B cell (primary cell): Measurements from ENCODE around the gene UBR2. TPM values are rescaled to one million over a fixed set of nuclear protein-coding genes. Genes with fewer than 3 reads are reported as not detected.

ENCODE experiments used
- ATAC-seq: fragments of 200-7000 bp; cut with Tn5 transposase; one replicate; pipeline ENCODE4 v1.10.0; 2021; ENCODE audit warnings: low read depth, mild to moderate bottlenecking, moderate number of reproducible peaks, moderate library complexity
- CTCF ChIA-PET: fragments of 350-600 bp; sonication (Branson Sonifier 250); formaldehyde crosslinking; loops from one replicate; lab custom pipeline; 2021; ENCODE audit warnings: antibody characterized with exemption, inconsistent platforms; lab: Charles Lee
- POLR2A ChIA-PET: fragments of 350-600 bp; sonication (Branson Sonifier 250); formaldehyde crosslinking; loops from one replicate; lab custom pipeline; 2021; ENCODE audit warnings: antibody characterized with exemption; lab: Charles Lee
- DNase-seq: peaks from one replicate; pipeline ENCODE4 v3.0.0; 2013
- H2AFZ ChIP-seq: 2 replicates; pipeline ENCODE4 v1.6.1; 2012; ENCODE audit warnings: mild to moderate bottlenecking, low read depth, low read length; ENCODE audit not compliant: insufficient read depth, poor library complexity, severe bottlenecking
- H3K27ac ChIP-seq, 2 donors: 1 replicate in 1 of 2; 2 replicates in 1 of 2; pipeline ENCODE4 v1.5.1; 2012 to 2013; ENCODE audit warnings: low read length in 2 of 2, mild to moderate bottlenecking in 2 of 2, moderate library complexity in 1 of 2
- H3K27me3 ChIP-seq, 4 experiments: fragments of 200-600 bp in 1 of 4; sonication (generic) in 1 of 4; replicated peaks in 1 of 4; 1 replicate in 2 of 4; 2 replicates in 2 of 4; pipeline versions ENCODE4 v1.6.1 to v1.7.0; 2013 to 2016; ENCODE audit warnings: low read length in 3 of 4, mild to moderate bottlenecking in 2 of 4, mixed read lengths in 1 of 4, moderate library complexity in 1 of 4; ENCODE audit not compliant: insufficient read depth in 4 of 4, control insufficient read depth in 3 of 4; ENCODE audit errors: control extremely low read depth in 1 of 4
- H3K36me3 ChIP-seq, 2 experiments: replicated peaks in 1 of 2; 1 replicate in 1 of 2; 2 replicates in 1 of 2; pipeline versions ENCODE4 v1.6.1 to v1.7.1; 2013; ENCODE audit warnings: low read length in 1 of 2; ENCODE audit not compliant: insufficient read depth in 2 of 2, control insufficient read depth in 1 of 2; ENCODE audit errors: control extremely low read depth in 1 of 2, extremely low read depth in 1 of 2
- H3K4me1 ChIP-seq, 2 donors: fragments of 200-600 bp in 1 of 2; sonication (generic) in 1 of 2; 1 replicate in 1 of 2; 2 replicates in 1 of 2; pipeline versions ENCODE4 v1.5.1 to v1.6.1; 2013 to 2017; ENCODE audit warnings: low read length in 2 of 2; ENCODE audit not compliant: control insufficient read depth in 2 of 2, insufficient read depth in 2 of 2
- H3K4me2 ChIP-seq: replicated peaks from 2 replicates; pipeline ENCODE3; 2012; ENCODE audit warnings: mild to moderate bottlenecking, low read depth, low read length; ENCODE audit not compliant: poor library complexity, severe bottlenecking
- H3K4me3 ChIP-seq, 5 experiments: fragments of 200-600 bp in 1 of 5; sonication (generic) in 1 of 5; 1 replicate in 3 of 5; 2 replicates in 2 of 5; pipeline versions ENCODE4 v1.5.1 to v1.7.0; 2011 to 2016; ENCODE audit warnings: low read length in 4 of 5, mild to moderate bottlenecking in 4 of 5, low read depth in 2 of 5, control low read depth in 1 of 5, moderate library complexity in 1 of 5; ENCODE audit not compliant: insufficient read depth in 1 of 5; ENCODE audit errors: control extremely low read depth in 1 of 5, extremely low read depth in 1 of 5
- H3K79me2 ChIP-seq: fragments of 200-600 bp; sonication (generic); one replicate; pipeline ENCODE4 v1.6.0; 2016; ENCODE audit warnings: low read length; ENCODE audit not compliant: control insufficient read depth, insufficient read depth
- H3K9ac ChIP-seq: fragments of 200-600 bp; sonication (generic); 2 replicates; pipeline ENCODE4 v1.6.1; 2017; ENCODE audit warnings: mild to moderate bottlenecking, low read length, moderate library complexity
- H3K9me3 ChIP-seq, 3 donors: one replicate each; pipeline versions ENCODE4 v1.6.1 to v1.7.1; 2013; ENCODE audit warnings: low read length in 2 of 3; ENCODE audit not compliant: control insufficient read depth in 2 of 3, insufficient read depth in 1 of 3; ENCODE audit errors: control extremely low read depth in 1 of 3
- H4K20me1 ChIP-seq: 2 replicates; pipeline ENCODE4 v1.6.0; 2012; ENCODE audit warnings: mild to moderate bottlenecking, low read length; ENCODE audit not compliant: insufficient read depth, control insufficient read depth, poor library complexity, severe bottlenecking
- H3K27ac Mint-ChIP-seq: one replicate; pipeline ENCODE4 v1.8.0; 2021; ENCODE audit warnings: mixed read lengths
- H3K27me3 Mint-ChIP-seq: one replicate; pipeline ENCODE4 v1.8.0; 2021; ENCODE audit warnings: mixed read lengths
- H3K4me1 Mint-ChIP-seq: one replicate; pipeline ENCODE4 v1.8.0; 2021; ENCODE audit warnings: mixed read lengths
- H3K4me3 Mint-ChIP-seq: one replicate; pipeline ENCODE4 v1.8.0; 2021; ENCODE audit warnings: mixed read lengths
- H3K9me3 Mint-ChIP-seq: one replicate; pipeline ENCODE4 v1.8.0; 2022; ENCODE audit warnings: mixed read lengths; ENCODE audit not compliant: insufficient read depth
- EZH2 ChIP-seq: IDR thresholded peaks from 2 replicates; pipeline ENCODE4 v1.6.1; 2012; ENCODE audit warnings: borderline replicate concordance, low read depth, mild to moderate bottlenecking, moderate library complexity, low read length; ENCODE audit not compliant: insufficient read depth, poor library complexity, severe bottlenecking
- WGBS: methylation state at CpG from one replicate; pipeline ENCODE4 v1.1.5; 2013; ENCODE audit warnings: missing lambda C conversion rate; ENCODE audit not compliant: insufficient coverage; 5-methylcytosine and 5-hydroxymethylcytosine counted together
- intact Hi-C: fragments of 100-400 bp; cut with micrococcal nuclease; formaldehyde crosslinking; loops from one replicate; pipeline ENCODE4 v1.10.0; 2022
- polyA plus RNA-seq: library from polyadenylated mRNA; depleted of rRNA; stranded (reverse); fragments of >200 nt; gene quantifications from 2 replicates; pipeline ENCODE4 v1.2.3, GENCODE V29; 2012
- total RNA-seq, 2 donors: library from RNA; stranded (reverse); fragments of 120-200 nt in 1 of 2; gene quantifications; 1 replicate in 1 of 2; 2 replicates in 1 of 2; pipeline versions ENCODE4 v1.2.3 to v1.2.4, GENCODE V29; 2013 to 2022
- TF ChIP-seq, protein P1 (sequence below): fragments of 200-600 bp; IDR thresholded peaks from one replicate; pipeline ENCODE4 v1.8.0; 2022; ENCODE audit warnings: antibody characterized with exemption, mild to moderate bottlenecking

Gene UBR2
- total and polyA plus RNA-seq, 2 donors (not counting 1 experiment from before 2014, with no cell fraction given), result 9.7 to 56.2 TPM

DNA sequence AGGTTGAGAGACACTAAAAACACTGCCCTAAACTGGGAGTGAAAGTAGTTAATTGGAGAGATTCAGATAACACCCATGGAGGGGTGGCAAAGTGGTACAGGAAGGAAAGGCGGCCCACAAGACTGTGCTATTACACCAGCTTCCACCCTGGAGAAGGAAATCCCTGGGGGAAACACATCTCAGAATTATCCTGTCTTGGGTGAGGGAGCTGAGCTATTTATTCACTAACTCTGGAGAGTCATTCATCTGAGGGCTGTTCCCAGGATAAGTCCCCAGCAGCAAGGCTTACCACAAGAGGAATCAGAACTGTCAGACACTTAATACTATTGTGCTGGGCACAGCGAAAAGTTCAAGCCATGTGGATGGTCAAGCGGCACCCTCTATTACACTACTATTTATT, 172.1 kb downstream of the UBR2 start:
- DNase-seq (no peak), ATAC-seq (no peak)
- Histone ChIP-seq H3K4me3 (no peak overlapping the region), H3K36me3 (no peaks in the 10 kb centered on the region), H3K9me3 (no peaks in the 10 kb centered on the region), H3K27ac (no peak overlapping the region), H3K27me3 (no peaks in the 10 kb centered on the region), H3K9ac (no peak overlapping the region), H4K20me1 (no peaks in the 10 kb centered on the region), H3K4me2 (no peak overlapping the region), H3K79me2 (no peaks in the 10 kb centered on the region), H2AFZ (no peak overlapping the region), H3K4me1 (no peaks in the 10 kb centered on the region)
- intact Hi-C loops, result no loop called here
- WGBS, result 100% methylated on average over 2 of the region's 3 CpGs
- no peak overlapping the region for H3K27ac Mint-ChIP-seq
- peaks cover 3% of the 10 kb centered on the region for H3K27me3 Mint-ChIP-seq
- no peak for TF ChIP-seq EZH2
- TF ChIP-seq, protein P1, sequence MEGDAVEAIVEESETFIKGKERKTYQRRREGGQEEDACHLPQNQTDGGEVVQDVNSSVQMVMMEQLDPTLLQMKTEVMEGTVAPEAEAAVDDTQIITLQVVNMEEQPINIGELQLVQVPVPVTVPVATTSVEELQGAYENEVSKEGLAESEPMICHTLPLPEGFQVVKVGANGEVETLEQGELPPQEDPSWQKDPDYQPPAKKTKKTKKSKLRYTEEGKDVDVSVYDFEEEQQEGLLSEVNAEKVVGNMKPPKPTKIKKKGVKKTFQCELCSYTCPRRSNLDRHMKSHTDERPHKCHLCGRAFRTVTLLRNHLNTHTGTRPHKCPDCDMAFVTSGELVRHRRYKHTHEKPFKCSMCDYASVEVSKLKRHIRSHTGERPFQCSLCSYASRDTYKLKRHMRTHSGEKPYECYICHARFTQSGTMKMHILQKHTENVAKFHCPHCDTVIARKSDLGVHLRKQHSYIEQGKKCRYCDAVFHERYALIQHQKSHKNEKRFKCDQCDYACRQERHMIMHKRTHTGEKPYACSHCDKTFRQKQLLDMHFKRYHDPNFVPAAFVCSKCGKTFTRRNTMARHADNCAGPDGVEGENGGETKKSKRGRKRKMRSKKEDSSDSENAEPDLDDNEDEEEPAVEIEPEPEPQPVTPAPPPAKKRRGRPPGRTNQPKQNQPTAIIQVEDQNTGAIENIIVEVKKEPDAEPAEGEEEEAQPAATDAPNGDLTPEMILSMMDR, result no peak
- ChIA-PET CTCF (no interaction called here), POLR2A (interaction anchor here (0.7 kb wide), 1 partner anchor 10 kb away, joined by 3 read pairs; the partner anchor contains the start of gene TBCC)
- H3K4me3 Mint-ChIP-seq, result no peak overlapping the region
- H3K9me3 Mint-ChIP-seq, result no peaks in the 10 kb centered on the region
- no peaks in the 10 kb centered on the region for H3K4me1 Mint-ChIP-seq

- Mint-ChIP-seq H3K4me3 (no peak overlapping the region), H3K9me3 (no peaks in the 10 kb centered on the region), H3K27me3 (peaks cover 3% of the 10 kb centered on the region), H3K4me1 (peaks cover 16% of the 10 kb centered on the region), H3K27ac (no peak overlapping the region)
- H3K27ac ChIP-seq, result no peak overlapping the region
- no peaks in the 10 kb centered on the region for H3K36me3 ChIP-seq
- H3K4me2 ChIP-seq, result no peak overlapping the region
- ChIA-PET POLR2A (interaction anchor here (0.7 kb wide), 3 partner anchors 15 to 150 kb away, joined by 4 to 6 read pairs (median 4); no protein-coding TSS in a partner anchor), CTCF (interaction anchor here (0.6 to 1.3 kb wide), 3 partner anchors 49 to 170 kb away, joined by 3 to 5 read pairs (median 4); no protein-coding TSS in a partner anchor)
- no peak overlapping the region for H3K4me3 ChIP-seq
- no CpG with 5 or more reads among the region's 3 CpGs for WGBS
- H3K4me1 ChIP-seq, result peaks cover 13 to 15% of the 10 kb centered on the region in 2 donors
- no peak for TF ChIP-seq EZH2
- TF ChIP-seq, protein P1, result no peak
- no peaks in the 10 kb centered on the region for H3K27me3 ChIP-seq
- no peak for ATAC-seq
- DNase-seq, result no peak
- no peak overlapping the region for H3K9ac ChIP-seq
- peaks cover 0 to 23% (median 0%) of the 10 kb centered on the region in 3 donors for H3K9me3 ChIP-seq
- H3K79me2 ChIP-seq, result peaks cover 24% of the 10 kb centered on the region
- intact Hi-C loops, result no loop called here
- H2AFZ ChIP-seq, result no peak overlapping the region
- H4K20me1 ChIP-seq, result peaks cover 22% of the 10 kb centered on the region
These were observed 176.9 kb downstream of the UBR2 start for GRCh38 chr6:42740725-42741124.
